Naive thymus-derived CD4-positive, alpha-beta T cell (primary cell): ENCODE data around the gene ARHGEF25. TPM values are rescaled to one million over a fixed set of nuclear protein-coding genes. Genes with fewer than 3 reads are reported as not detected.
"Not testable (repeated sequence)": the region's sequence is repeated elsewhere in the genome, so short reads cannot be mapped to it uniquely, and the experiment has no call there.

ENCODE experiments used
- ATAC-seq: fragments of 150-1000 bp; cut with Tn5 transposase; 2 replicates; pipeline ENCODE4 v1.10.0; 2021; ENCODE audit warnings: mild to moderate bottlenecking, moderate library complexity
- CTCF ChIA-PET: fragments of 350-600 bp; sonication (Branson Sonifier 250); formaldehyde crosslinking; loops from one replicate; lab custom pipeline; 2021; ENCODE audit warnings: antibody characterized with exemption; lab: Charles Lee
- POLR2A ChIA-PET: fragments of 350-600 bp; sonication (Branson Sonifier 250); formaldehyde crosslinking; loops from one replicate; lab custom pipeline; 2021; ENCODE audit warnings: antibody characterized with exemption, inconsistent platforms; lab: Charles Lee
- DNase-seq, 9 donors: peaks; one replicate each; pipeline versions ENCODE4 v3.0.0 to v3.0.0-alpha.2; 2020 to 2022; ENCODE audit warnings: mixed read lengths in 1 of 9
- H3K27ac ChIP-seq: one replicate; pipeline ENCODE4 v1.7.0; 2013; ENCODE audit warnings: mild to moderate bottlenecking, low read depth, low read length, moderate library complexity
- H3K27me3 ChIP-seq, 2 donors: one replicate each; pipeline ENCODE4 v1.7.0; 2013; ENCODE audit warnings: low read length in 2 of 2, mild to moderate bottlenecking in 2 of 2, moderate library complexity in 2 of 2; ENCODE audit not compliant: control insufficient read depth in 2 of 2, insufficient read depth in 2 of 2
- H3K36me3 ChIP-seq, 3 experiments: 1 replicate in 2 of 3; 2 replicates in 1 of 3; pipeline ENCODE4 v1.7.0; 2013; ENCODE audit warnings: low read length in 3 of 3, mild to moderate bottlenecking in 3 of 3, moderate library complexity in 1 of 3; ENCODE audit not compliant: insufficient read depth in 3 of 3, control insufficient read depth in 2 of 3
- H3K4me1 ChIP-seq, 2 donors: one replicate each; pipeline ENCODE4 v1.7.0; 2013; ENCODE audit warnings: low read length in 2 of 2, mild to moderate bottlenecking in 2 of 2, moderate library complexity in 1 of 2; ENCODE audit not compliant: control insufficient read depth in 2 of 2, insufficient read depth in 2 of 2
- H3K4me3 ChIP-seq: 2 replicates; pipeline ENCODE4 v1.7.0; 2013; ENCODE audit warnings: mild to moderate bottlenecking, low read length
- H3K9me3 ChIP-seq, 3 experiments: 1 replicate in 2 of 3; 2 replicates in 1 of 3; pipeline ENCODE4 v1.7.0; 2013; ENCODE audit warnings: low read length in 3 of 3; ENCODE audit not compliant: control insufficient read depth in 2 of 3
- H3K27ac Mint-ChIP-seq, 9 donors: one replicate each; pipeline ENCODE4 v1.8.0; 2020 to 2022; ENCODE audit warnings: mixed read lengths in 9 of 9, mild to moderate bottlenecking in 8 of 9, moderate library complexity in 5 of 9, inconsistent platforms in 2 of 9
- H3K27me3 Mint-ChIP-seq, 5 donors: one replicate each; pipeline ENCODE4 v1.8.0; 2021 to 2022; ENCODE audit warnings: mixed read lengths in 5 of 5, mild to moderate bottlenecking in 1 of 5
- H3K36me3 Mint-ChIP-seq, 5 donors: one replicate each; pipeline ENCODE4 v1.8.0; 2020 to 2022; ENCODE audit warnings: mixed read lengths in 5 of 5, mild to moderate bottlenecking in 3 of 5, inconsistent platforms in 1 of 5
- H3K4me1 Mint-ChIP-seq, 7 donors: one replicate each; pipeline ENCODE4 v1.8.0; 2020 to 2022; ENCODE audit warnings: mixed read lengths in 7 of 7, mild to moderate bottlenecking in 3 of 7, inconsistent platforms in 1 of 7
- H3K4me3 Mint-ChIP-seq, 10 donors: one replicate each; pipeline ENCODE4 v1.8.0; 2020 to 2022; ENCODE audit warnings: mild to moderate bottlenecking in 10 of 10, mixed read lengths in 10 of 10, moderate library complexity in 6 of 10, inconsistent platforms in 2 of 10
- H3K9me3 Mint-ChIP-seq, 11 donors: one replicate each; pipeline ENCODE4 v1.8.0; 2020 to 2022; ENCODE audit warnings: mixed read lengths in 11 of 11, mild to moderate bottlenecking in 4 of 11, inconsistent platforms in 1 of 11, moderate library complexity in 1 of 11
- intact Hi-C, 2 donors: fragments of 100-400 bp; cut with micrococcal nuclease; formaldehyde crosslinking; loops; one replicate each; pipeline ENCODE4 v1.15.1; 2023
- polyA plus RNA-seq, 2 donors: library from polyadenylated mRNA; unstranded; fragments of 300-500 nt; fragmentation: Illumina TruSeq; gene quantifications; one replicate each; pipeline ENCODE4 v1.2.3, GENCODE V29; 2021
- total RNA-seq, 6 experiments: library from RNA in 5 of 6; stranded (reverse) in 5 of 6; gene quantifications; 1 replicate in 5 of 6; 2 replicates in 1 of 6; pipeline ENCODE4 v1.2.3 and lab custom pipeline; 2021 to 2026

The ARHGEF25 gene
- total and polyA plus RNA-seq, 7 experiments from 2014 or later, result 0.29 to 1.2 (median 0.84) TPM; not detected in 2

- Mint-ChIP-seq H3K4me3 (no peak overlapping the region), H3K27ac (no peak overlapping the region), H3K36me3 (peaks cover 0 to 3% (median 0%) of the 10 kb centered on the region in 5 donors), H3K4me1 (peaks cover 0 to 2% (median 0%) of the 10 kb centered on the region in 7 donors), H3K9me3 (peaks cover 0 to 15% (median 4%) of the 10 kb centered on the region in 11 donors), H3K27me3 (peaks cover 11 to 38% (median 13%) of the 10 kb centered on the region in 5 donors)
- POLR2A ChIA-PET, result no interaction called here
- Histone ChIP-seq H3K27me3 (no peaks in the 10 kb centered on the region), H3K4me1 (no peaks in the 10 kb centered on the region), H3K9me3 (no peaks in the 10 kb centered on the region), H3K27ac (no peak overlapping the region), H3K36me3 (no peaks in the 10 kb centered on the region), H3K4me3 (no peak overlapping the region)
- ATAC-seq (no peak), DNase-seq (no peak)
- intact Hi-C loops, result no loop called here
- CTCF ChIA-PET, result interaction anchor here (0.6 to 1.7 kb wide), 6 partner anchors 29 to 1755 kb away, joined by 3 to 5 read pairs (median 4); no protein-coding TSS in a partner anchor
Measured at GRCh38 chr12:57641699-57642442, 30.6 kb downstream of the ARHGEF25 start.

- H3K4me3 Mint-ChIP-seq, result not testable (repeated sequence)
Measured at GRCh38 chr12:57645990-57646658, 34.9 kb downstream of the ARHGEF25 start.

GRCh38 chr12:57646659-57647049 lies 35.4 kb downstream of the ARHGEF25 start:
- CTCF ChIA-PET, DNase-seq, H3K4me1 ChIP-seq, intact Hi-C loops, H3K27ac Mint-ChIP-seq, ATAC-seq, H3K4me3 ChIP-seq, H3K4me3 Mint-ChIP-seq, H3K27ac ChIP-seq, POLR2A ChIA-PET, H3K4me1 Mint-ChIP-seq, H3K27me3 ChIP-seq, H3K36me3 Mint-ChIP-seq, H3K36me3 ChIP-seq, H3K9me3 ChIP-seq: not testable (repeated sequence)
- Mint-ChIP-seq H3K27me3 (peaks cover 0 to 11% (median 5%) of the 10 kb centered on the region in 5 donors), H3K9me3 (peaks cover 0 to 15% (median 4%) of the 10 kb centered on the region in 11 donors)

More at GRCh38 chr12:57645990-57646658, 34.9 kb downstream of the ARHGEF25 start:
- H3K27me3 ChIP-seq, H3K4me1 ChIP-seq, intact Hi-C loops, H3K9me3 ChIP-seq, ATAC-seq, H3K27ac Mint-ChIP-seq, CTCF ChIA-PET, H3K36me3 Mint-ChIP-seq, H3K4me3 ChIP-seq, H3K4me1 Mint-ChIP-seq, H3K36me3 ChIP-seq, H3K27ac ChIP-seq, DNase-seq, POLR2A ChIA-PET: not testable (repeated sequence)
- Mint-ChIP-seq H3K9me3 (peaks cover 0 to 15% (median 4%) of the 10 kb centered on the region in 11 donors), H3K27me3 (peaks cover 0 to 11% (median 8%) of the 10 kb centered on the region in 5 donors)

- Mint-ChIP-seq H3K36me3 (no peaks in the 10 kb centered on the region), H3K27ac (no peak overlapping the region), H3K27me3 (peaks cover 0 to 6% (median 3%) of the 10 kb centered on the region in 5 donors), H3K9me3 (peaks cover 0 to 17% (median 6%) of the 10 kb centered on the region in 11 donors), H3K4me1 (no peaks in the 10 kb centered on the region), H3K4me3 (no peak overlapping the region)
- Histone ChIP-seq H3K4me3 (no peak overlapping the region), H3K27me3 (no peaks in the 10 kb centered on the region), H3K36me3 (no peaks in the 10 kb centered on the region), H3K27ac (no peak overlapping the region), H3K9me3 (no peaks in the 10 kb centered on the region), H3K4me1 (no peaks in the 10 kb centered on the region)
- ATAC-seq, result no peak
- ChIA-PET CTCF (no interaction called here), POLR2A (no interaction called here)
- DNase-seq, result no peak
- intact Hi-C loops, result no loop called here
Measured at GRCh38 chr12:57654042-57654441, 42.8 kb downstream of the ARHGEF25 start.

GRCh38 chr12:57655541-57656240 lies 44.5 kb downstream of the ARHGEF25 start:
- Histone ChIP-seq H3K4me1 (no peaks in the 10 kb centered on the region), H3K36me3 (no peaks in the 10 kb centered on the region), H3K27ac (no peak overlapping the region), H3K9me3 (no peaks in the 10 kb centered on the region), H3K4me3 (no peak overlapping the region), H3K27me3 (no peaks in the 10 kb centered on the region)
- peaks cover 0 to 7% (median 4%) of the 10 kb centered on the region in 5 donors for H3K27me3 Mint-ChIP-seq
- ChIA-PET POLR2A (no interaction called here), CTCF (interaction anchor here (0.6 kb wide), 1 partner anchor 123 kb away, joined by 4 read pairs; no protein-coding TSS in a partner anchor)
- H3K4me1 Mint-ChIP-seq, result no peaks in the 10 kb centered on the region
- ATAC-seq, result no peak
- intact Hi-C loops, result no loop called here
- H3K9me3 Mint-ChIP-seq, result peaks cover 0 to 17% (median 6%) of the 10 kb centered on the region in 11 donors
- H3K4me3 Mint-ChIP-seq, result no peak overlapping the region
- DNase-seq, result no peak
- no peaks in the 10 kb centered on the region for H3K36me3 Mint-ChIP-seq
- no peak overlapping the region for H3K27ac Mint-ChIP-seq

- ATAC-seq, H3K27ac ChIP-seq, intact Hi-C loops, H3K4me3 Mint-ChIP-seq, H3K36me3 ChIP-seq, H3K36me3 Mint-ChIP-seq, H3K27me3 ChIP-seq, H3K4me1 Mint-ChIP-seq, DNase-seq, H3K27me3 Mint-ChIP-seq, H3K9me3 ChIP-seq, H3K4me3 ChIP-seq, POLR2A ChIA-PET, H3K4me1 ChIP-seq, H3K27ac Mint-ChIP-seq: not testable (repeated sequence)
- CTCF ChIA-PET, result interaction anchor here (0.6 kb wide), 1 partner anchor 249 kb away, joined by 3 read pairs; no protein-coding TSS in a partner anchor
- H3K9me3 Mint-ChIP-seq, result peaks cover 0 to 22% (median 4%) of the 10 kb centered on the region in 11 donors
Measured at GRCh38 chr12:57656408-57656807, 45.2 kb downstream of the ARHGEF25 start.
